Fibroblast of mammary gland (primary cell): ENCODE measurements around the gene BRSK2.
"Not testable (repeated sequence)": the region's sequence is repeated elsewhere in the genome, so short reads cannot be mapped to it uniquely, and the experiment has no call there.

Experiments
- DNase-seq: peaks from one replicate; pipeline ENCODE4 v3.0.0-alpha.2; 2010; ENCODE audit warnings: low read depth
- H3K4me3 ChIP-seq: 2 replicates; pipeline ENCODE4 v1.5.1; 2011; ENCODE audit warnings: low read depth, mild to moderate bottlenecking, low read length, moderate library complexity; ENCODE audit not compliant: control insufficient read depth
- TF ChIP-seq, protein P1 (sequence below): conservative IDR thresholded peaks from 2 replicates; pipeline ENCODE4 v1.5.1; 2011; ENCODE audit warnings: low read depth, low read length, inconsistent platforms; ENCODE audit not compliant: control insufficient read depth, insufficient read depth

The BRSK2 gene

DNA sequence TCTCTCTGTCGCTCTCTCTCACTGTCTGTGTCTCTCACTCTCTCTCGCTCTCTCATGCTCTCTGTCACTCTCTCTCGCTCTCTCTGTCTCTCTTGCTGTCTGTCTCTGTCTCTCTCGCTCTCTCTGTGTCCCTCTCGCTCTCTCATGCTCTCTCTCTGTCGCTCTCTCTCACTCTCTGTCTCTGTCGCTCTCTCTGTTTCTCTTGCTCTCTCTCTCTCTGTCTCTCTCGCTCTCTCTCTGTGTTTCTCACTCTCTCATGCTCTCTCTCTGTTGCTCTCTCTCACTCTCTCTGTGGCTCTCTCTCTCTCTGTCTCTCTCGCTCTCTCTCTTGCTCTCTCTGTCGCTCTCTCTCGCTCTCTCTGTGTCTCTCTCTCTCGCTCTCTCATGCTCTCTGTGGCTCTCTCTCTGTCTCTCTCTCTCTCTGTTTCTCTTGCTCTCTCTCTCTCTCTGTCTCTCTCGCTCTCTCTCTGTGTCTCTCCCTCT is 33.2 kb upstream of the BRSK2 start:
- no peak for DNase-seq
- TF ChIP-seq, protein P1, sequence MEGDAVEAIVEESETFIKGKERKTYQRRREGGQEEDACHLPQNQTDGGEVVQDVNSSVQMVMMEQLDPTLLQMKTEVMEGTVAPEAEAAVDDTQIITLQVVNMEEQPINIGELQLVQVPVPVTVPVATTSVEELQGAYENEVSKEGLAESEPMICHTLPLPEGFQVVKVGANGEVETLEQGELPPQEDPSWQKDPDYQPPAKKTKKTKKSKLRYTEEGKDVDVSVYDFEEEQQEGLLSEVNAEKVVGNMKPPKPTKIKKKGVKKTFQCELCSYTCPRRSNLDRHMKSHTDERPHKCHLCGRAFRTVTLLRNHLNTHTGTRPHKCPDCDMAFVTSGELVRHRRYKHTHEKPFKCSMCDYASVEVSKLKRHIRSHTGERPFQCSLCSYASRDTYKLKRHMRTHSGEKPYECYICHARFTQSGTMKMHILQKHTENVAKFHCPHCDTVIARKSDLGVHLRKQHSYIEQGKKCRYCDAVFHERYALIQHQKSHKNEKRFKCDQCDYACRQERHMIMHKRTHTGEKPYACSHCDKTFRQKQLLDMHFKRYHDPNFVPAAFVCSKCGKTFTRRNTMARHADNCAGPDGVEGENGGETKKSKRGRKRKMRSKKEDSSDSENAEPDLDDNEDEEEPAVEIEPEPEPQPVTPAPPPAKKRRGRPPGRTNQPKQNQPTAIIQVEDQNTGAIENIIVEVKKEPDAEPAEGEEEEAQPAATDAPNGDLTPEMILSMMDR: no peak
- H3K4me3 ChIP-seq: no peak overlapping the region

DNA sequence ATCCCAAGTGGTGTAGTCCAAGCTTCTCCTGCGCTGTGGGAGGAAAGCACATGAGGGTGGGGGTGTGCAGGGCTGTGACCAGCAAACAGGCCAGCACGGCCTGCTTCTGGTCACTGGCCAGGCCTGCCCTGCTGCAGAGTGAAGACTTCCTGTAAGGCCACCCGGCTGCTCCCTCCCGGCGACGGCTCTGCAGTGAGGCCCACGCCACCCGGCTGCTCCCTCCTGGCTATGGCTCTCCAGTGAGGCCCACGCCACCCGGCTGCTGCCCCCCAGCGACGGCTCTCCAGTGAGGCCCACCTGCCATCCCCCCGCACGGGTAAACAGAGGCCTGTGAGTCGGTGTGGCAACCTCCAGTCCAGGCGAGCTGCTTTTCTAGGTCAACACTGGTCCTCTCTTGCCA is 31.4 kb upstream of the BRSK2 start:
- TF ChIP-seq, protein P1: no peak
- no peak for DNase-seq

GRCh38 chr11:1358931-1359330 is 30.8 kb upstream of the BRSK2 start:
- DNase-seq, H3K4me3 ChIP-seq: not testable (repeated sequence)

More for the DNA sequence above, 31.4 kb upstream of the BRSK2 start:
- H3K4me3 ChIP-seq: no peak overlapping the region

DNA sequence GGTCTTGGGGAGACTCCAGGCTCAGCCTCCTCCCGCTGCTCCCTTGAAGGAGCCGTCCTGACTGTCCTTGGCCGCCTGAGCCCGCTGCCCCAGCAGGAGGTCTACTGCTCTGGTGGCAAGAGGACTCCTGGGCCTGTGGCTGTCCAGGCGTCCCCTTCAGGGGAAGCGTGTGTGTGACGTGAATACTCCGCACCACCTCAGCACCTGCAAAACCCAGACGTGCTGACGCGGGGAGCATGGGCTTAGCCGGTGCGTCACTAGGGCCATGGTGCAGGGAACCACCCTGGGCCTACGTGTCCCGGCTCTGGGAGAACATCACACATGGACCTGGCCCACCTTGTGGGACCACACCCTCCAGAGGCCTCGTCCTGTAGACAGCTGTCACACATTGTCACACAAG is 30.2 kb upstream of the BRSK2 start:
- no peak for DNase-seq
- H3K4me3 ChIP-seq: no peak overlapping the region
- TF ChIP-seq, protein P1: no peak

- TF ChIP-seq, protein P1: no peak
- no peak for DNase-seq
- no peak overlapping the region for H3K4me3 ChIP-seq
Observed at GRCh38 chr11:1360181-1360834, 29.4 kb upstream of the BRSK2 start.

GRCh38 chr11:1360835-1361357 is 28.8 kb upstream of the BRSK2 start:
- TF ChIP-seq, protein P1: no peak
- no peak overlapping the region for H3K4me3 ChIP-seq
- DNase-seq: no peak

GRCh38 chr11:1361882-1362281 is 27.9 kb upstream of the BRSK2 start:
- DNase-seq: no peak
- H3K4me3 ChIP-seq: no peak overlapping the region
- TF ChIP-seq, protein P1: no peak
